Uterus (tissue), 2 donors: ENCODE data around the gene TRIM10.

Experiments
- CTCF ChIP-seq, 4 experiments: fragments of 200-600 bp in 2 of 4; fragments of 450-650 bp in 2 of 4; sonication (generic) in 2 of 4; IDR thresholded peaks; one replicate each; pipeline ENCODE4 v1.5.1; 2016 to 2019; ENCODE audit warnings: antibody characterized with exemption in 4 of 4, mild to moderate bottlenecking in 2 of 4, moderate library complexity in 1 of 4
- POLR2A ChIP-seq, 2 donors: fragments of 450-650 bp; IDR thresholded peaks; one replicate each; pipeline ENCODE4 v1.6.1; 2016; ENCODE audit warnings: antibody characterized with exemption in 2 of 2, mild to moderate bottlenecking in 1 of 2, moderate library complexity in 1 of 2

- TF ChIP-seq POLR2A (IDR thresholded peaks at IDR 0.05) (no peak), CTCF (IDR thresholded peaks at IDR 0.05) (no peak)
These were observed 45.1 kb upstream of the TRIM10 start for GRCh38 chr6:30206152-30206551.
